GM18861 (cell line): Measurements from ENCODE around the gene MAD1L1.

Experiments
- ATAC-seq: cut with Tn5 transposase; IDR thresholded peaks from one replicate; pipeline ENCODE4 v1.9.1; 2021; ENCODE audit not compliant: unreplicated experiment

The MAD1L1 gene

GRCh38 chr7:2142386-2142785, 90.4 kb downstream of the MAD1L1 start:
- no peak for ATAC-seq

GRCh38 chr7:2141651-2142050, 91.1 kb downstream of the MAD1L1 start:
- no peak for ATAC-seq

GRCh38 chr7:2141021-2141410, 91.7 kb downstream of the MAD1L1 start:
- no peak for ATAC-seq

- ATAC-seq = no peak
Measured at GRCh38 chr7:2140216-2141020, 92.3 kb downstream of the MAD1L1 start.

GRCh38 chr7:2139004-2139699, 93.6 kb downstream of the MAD1L1 start:
- ATAC-seq = no peak

GRCh38 chr7:2138146-2138765, 94.5 kb downstream of the MAD1L1 start:
- ATAC-seq = no peak

- no peak for ATAC-seq
Measured at GRCh38 chr7:2134740-2135139, 98.0 kb downstream of the MAD1L1 start.

GRCh38 chr7:2132243-2132642, 100.5 kb downstream of the MAD1L1 start:
- no peak for ATAC-seq

GRCh38 chr7:2131800-2132199, 100.9 kb downstream of the MAD1L1 start:
- ATAC-seq = no peak

GRCh38 chr7:2131341-2131740, 101.4 kb downstream of the MAD1L1 start:
- ATAC-seq = no peak

GRCh38 chr7:2130096-2130375, 102.7 kb downstream of the MAD1L1 start:
- no peak for ATAC-seq

- ATAC-seq = no peak
Measured at GRCh38 chr7:2129323-2130095, 103.2 kb downstream of the MAD1L1 start.

- no peak for ATAC-seq
Measured at GRCh38 chr7:2128601-2129322, 104.0 kb downstream of the MAD1L1 start.

GRCh38 chr7:2126621-2127020, 106.1 kb downstream of the MAD1L1 start:
- ATAC-seq = no peak

- no peak for ATAC-seq
Measured at GRCh38 chr7:2125931-2126330, 106.8 kb downstream of the MAD1L1 start.

GRCh38 chr7:2124604-2125345, 108.0 kb downstream of the MAD1L1 start:
- ATAC-seq = no peak

GRCh38 chr7:2123916-2124315, 108.8 kb downstream of the MAD1L1 start:
- ATAC-seq = no peak

GRCh38 chr7:2123360-2123759, 109.4 kb downstream of the MAD1L1 start:
- ATAC-seq = no peak

GRCh38 chr7:2122651-2123050, 110.1 kb downstream of the MAD1L1 start:
- no peak for ATAC-seq
